Thyroid gland (tissue), 4 donors: Measurements from ENCODE around the gene COL9A3. TPM values are rescaled to one million over a fixed set of nuclear protein-coding genes. Genes with fewer than 3 reads are reported as not detected.

Experiments
- DNase-seq, 2 donors: peaks; one replicate each; pipeline ENCODE4 v3.0.0-alpha.2; 2019
- H3K27ac ChIP-seq, 3 donors: fragments of 200-600 bp; sonication (generic); 1 replicate in 2 of 3; 2 replicates in 1 of 3; pipeline ENCODE4 v1.5.1; 2016 to 2019; ENCODE audit warnings: mild to moderate bottlenecking in 1 of 3, moderate library complexity in 1 of 3
- H3K27me3 ChIP-seq: fragments of 200-600 bp; sonication (generic); one replicate; pipeline ENCODE4 v1.5.1; 2019
- H3K36me3 ChIP-seq, 2 donors: fragments of 200-600 bp; sonication (generic); one replicate each; pipeline ENCODE4 v1.5.1; 2016 to 2019
- H3K4me1 ChIP-seq, 2 donors: fragments of 200-600 bp; sonication (generic); one replicate each; pipeline ENCODE4 v1.5.1; 2017 to 2019
- H3K4me3 ChIP-seq, 3 donors: fragments of 200-600 bp; sonication (generic); replicated peaks in 1 of 3; 1 replicate in 2 of 3; 2 replicates in 1 of 3; pipeline ENCODE4 v1.5.1; 2016; ENCODE audit warnings: mild to moderate bottlenecking in 1 of 3
- H3K9me3 ChIP-seq: fragments of 200-600 bp; sonication (generic); one replicate; pipeline ENCODE4 v1.5.1; 2017
- POLR2A ChIP-seq, 2 donors: fragments of 450-650 bp; IDR thresholded peaks; one replicate each; pipeline ENCODE4 v1.6.1; 2017; ENCODE audit warnings: antibody characterized with exemption in 2 of 2, mild to moderate bottlenecking in 2 of 2, moderate library complexity in 1 of 2
- WGBS, 2 donors: methylation state at CpG; one replicate each; pipeline ENCODE4 v1.1.5; 2017; 5-methylcytosine and 5-hydroxymethylcytosine counted together
- intact Hi-C: fragments of 100-400 bp; cut with DNase I; formaldehyde crosslinking; loops from one replicate; pipeline ENCODE4 v1.15.1; 2023
- total RNA-seq, 4 donors: library from RNA; depleted of rRNA; stranded (reverse); fragments of >200 nt; gene quantifications; one replicate each; pipeline ENCODE4 v1.2.3, GENCODE V29; 2016
- TF ChIP-seq, protein P1 (sequence below), 6 experiments: fragments of 200-600 bp in 3 of 6; fragments of 450-650 bp in 3 of 6; sonication (generic) in 3 of 6; IDR thresholded peaks; one replicate each; pipeline ENCODE4 v1.5.1; 2016 to 2019; ENCODE audit warnings: antibody characterized with exemption in 6 of 6, mild to moderate bottlenecking in 2 of 6, inconsistent platforms in 1 of 6, moderate library complexity in 1 of 6

COL9A3 gene
- total RNA-seq, 4 donors from 2014 or later = 5.3 to 113 (median 62.8) TPM

DNA sequence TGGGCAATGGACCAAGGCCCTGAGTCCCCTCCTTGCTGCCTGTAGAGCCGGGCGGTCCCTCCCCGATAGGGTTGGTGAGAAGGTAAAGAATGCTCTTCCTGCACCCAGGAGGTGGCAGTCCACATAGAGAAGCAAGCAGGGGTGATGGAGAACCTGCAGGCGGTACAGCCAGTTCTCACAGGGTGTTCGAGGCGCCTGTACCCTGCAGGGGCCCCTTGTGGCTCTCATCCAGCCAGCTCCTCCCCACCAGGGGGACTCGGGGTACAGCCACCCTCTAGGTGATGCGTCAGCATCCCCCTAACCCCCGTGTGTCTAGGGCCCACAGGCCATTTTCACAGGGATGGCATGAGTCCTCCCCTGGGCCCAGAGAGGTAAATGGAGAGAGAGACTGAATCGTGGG, 5.1 kb upstream of the COL9A3 start:
- Histone ChIP-seq H3K36me3 (peaks cover 46 to 49% of the 10 kb centered on the region in 2 donors), H3K4me1 (peaks cover 12 to 31% of the 10 kb centered on the region in 2 donors), H3K27me3 (no peaks in the 10 kb centered on the region), H3K9me3 (no peaks in the 10 kb centered on the region), H3K27ac (no peak overlapping the region), H3K4me3 (no peak overlapping the region)
- WGBS, 2 donors = 86 to 91% methylated on average over 4 to 6 of the region's 10 CpGs
- TF ChIP-seq, protein P1, sequence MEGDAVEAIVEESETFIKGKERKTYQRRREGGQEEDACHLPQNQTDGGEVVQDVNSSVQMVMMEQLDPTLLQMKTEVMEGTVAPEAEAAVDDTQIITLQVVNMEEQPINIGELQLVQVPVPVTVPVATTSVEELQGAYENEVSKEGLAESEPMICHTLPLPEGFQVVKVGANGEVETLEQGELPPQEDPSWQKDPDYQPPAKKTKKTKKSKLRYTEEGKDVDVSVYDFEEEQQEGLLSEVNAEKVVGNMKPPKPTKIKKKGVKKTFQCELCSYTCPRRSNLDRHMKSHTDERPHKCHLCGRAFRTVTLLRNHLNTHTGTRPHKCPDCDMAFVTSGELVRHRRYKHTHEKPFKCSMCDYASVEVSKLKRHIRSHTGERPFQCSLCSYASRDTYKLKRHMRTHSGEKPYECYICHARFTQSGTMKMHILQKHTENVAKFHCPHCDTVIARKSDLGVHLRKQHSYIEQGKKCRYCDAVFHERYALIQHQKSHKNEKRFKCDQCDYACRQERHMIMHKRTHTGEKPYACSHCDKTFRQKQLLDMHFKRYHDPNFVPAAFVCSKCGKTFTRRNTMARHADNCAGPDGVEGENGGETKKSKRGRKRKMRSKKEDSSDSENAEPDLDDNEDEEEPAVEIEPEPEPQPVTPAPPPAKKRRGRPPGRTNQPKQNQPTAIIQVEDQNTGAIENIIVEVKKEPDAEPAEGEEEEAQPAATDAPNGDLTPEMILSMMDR (IDR thresholded peaks at IDR 0.05) = no peak
- TF ChIP-seq POLR2A (IDR thresholded peaks at IDR 0.05) = no peak
- intact Hi-C loops = no loop called here
- DNase-seq = no peak

DNA sequence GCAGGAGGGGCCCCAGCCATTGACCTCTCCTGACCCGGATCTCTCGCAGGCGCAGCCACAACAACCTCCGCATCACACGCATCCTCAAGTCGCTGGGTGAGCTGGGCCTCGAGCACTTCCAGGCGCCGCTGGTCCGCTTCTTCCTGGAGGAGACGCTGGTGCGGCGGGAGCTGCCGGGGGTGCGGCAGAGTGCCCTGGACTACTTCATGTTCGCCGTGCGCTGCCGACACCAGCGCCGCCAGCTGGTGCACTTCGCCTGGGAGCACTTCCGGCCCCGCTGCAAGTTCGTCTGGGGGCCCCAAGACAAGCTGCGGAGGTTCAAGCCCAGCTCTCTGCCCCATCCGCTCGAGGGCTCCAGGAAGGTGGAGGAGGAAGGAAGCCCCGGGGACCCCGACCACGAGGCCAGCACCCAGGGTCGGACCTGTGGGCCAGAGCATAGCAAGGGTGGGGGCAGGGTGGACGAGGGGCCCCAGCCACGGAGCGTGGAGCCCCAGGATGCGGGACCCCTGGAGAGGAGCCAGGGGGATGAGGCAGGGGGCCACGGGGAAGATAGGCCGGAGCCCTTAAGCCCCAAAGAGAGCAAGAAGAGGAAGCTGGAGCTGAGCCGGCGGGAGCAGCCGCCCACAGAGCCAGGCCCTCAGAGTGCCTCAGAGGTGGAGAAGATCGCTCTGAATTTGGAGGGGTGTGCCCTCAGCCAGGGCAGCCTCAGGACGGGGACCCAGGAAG, 4.5 kb upstream of the COL9A3 start:
- intact Hi-C loops = no loop called here
- H3K27me3 ChIP-seq = no peaks in the 10 kb centered on the region
- DNase-seq = no peak
- no peak for TF ChIP-seq POLR2A (IDR thresholded peaks at IDR 0.05)
- TF ChIP-seq, protein P1 (IDR thresholded peaks at IDR 0.05) = no peak
- no peak overlapping the region for H3K27ac ChIP-seq
- 90 to 92% methylated on average over 36 to 39 of the region's 43 CpGs for WGBS, 2 donors
- H3K9me3 ChIP-seq = no peaks in the 10 kb centered on the region
- H3K4me3 ChIP-seq = no peak overlapping the region
- peaks cover 12 to 31% of the 10 kb centered on the region in 2 donors for H3K4me1 ChIP-seq
- H3K36me3 ChIP-seq = peaks cover 46 to 47% of the 10 kb centered on the region in 2 donors

DNA sequence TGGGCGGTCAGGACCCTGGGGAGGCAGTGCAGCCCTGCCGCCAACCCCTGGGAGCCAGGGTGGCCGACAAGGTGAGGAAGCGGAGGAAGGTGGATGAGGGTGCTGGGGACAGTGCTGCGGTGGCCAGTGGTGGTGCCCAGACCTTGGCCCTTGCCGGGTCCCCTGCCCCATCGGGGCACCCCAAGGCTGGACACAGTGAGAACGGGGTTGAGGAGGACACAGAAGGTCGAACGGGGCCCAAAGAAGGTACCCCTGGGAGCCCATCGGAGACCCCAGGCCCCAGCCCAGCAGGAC, 4.0 kb upstream of the COL9A3 start:
- TF ChIP-seq, protein P1 (IDR thresholded peaks at IDR 0.05) = no peak
- TF ChIP-seq POLR2A (IDR thresholded peaks at IDR 0.05) = no peak
- Histone ChIP-seq H3K27ac (no peak overlapping the region), H3K36me3 (peaks cover 42% of the 10 kb centered on the region in 2 donors)

GRCh38 chr20:62813588-62813987, 3.3 kb upstream of the COL9A3 start:
- peaks cover 38 to 40% of the 10 kb centered on the region in 2 donors for H3K36me3 ChIP-seq
- no peaks in the 10 kb centered on the region for H3K9me3 ChIP-seq
- H3K4me1 ChIP-seq = peaks cover 18 to 36% of the 10 kb centered on the region in 2 donors
- H3K4me3 ChIP-seq = no peak overlapping the region
- no peak for TF ChIP-seq POLR2A (IDR thresholded peaks at IDR 0.05)
- TF ChIP-seq, protein P1 (IDR thresholded peaks at IDR 0.05) = no peak
- 90 to 100% methylated on average over 3 to 12 of the region's 13 CpGs for WGBS, 2 donors
- DNase-seq = no peak
- H3K27ac ChIP-seq = no peak overlapping the region
- intact Hi-C loops = no loop called here
- no peaks in the 10 kb centered on the region for H3K27me3 ChIP-seq

More for the DNA sequence above, 4.0 kb upstream of the COL9A3 start:
- intact Hi-C loops = no loop called here
- no peaks in the 10 kb centered on the region for H3K27me3 ChIP-seq
- H3K4me3 ChIP-seq = no peak overlapping the region
- 83 to 94% methylated on average over 4 to 10 of the region's 11 CpGs for whole genome bisulfite sequencing, 2 donors
- no peak for DNase-seq
- H3K4me1 ChIP-seq = peaks cover 12 to 34% of the 10 kb centered on the region in 2 donors
- H3K9me3 ChIP-seq = no peaks in the 10 kb centered on the region

DNA sequence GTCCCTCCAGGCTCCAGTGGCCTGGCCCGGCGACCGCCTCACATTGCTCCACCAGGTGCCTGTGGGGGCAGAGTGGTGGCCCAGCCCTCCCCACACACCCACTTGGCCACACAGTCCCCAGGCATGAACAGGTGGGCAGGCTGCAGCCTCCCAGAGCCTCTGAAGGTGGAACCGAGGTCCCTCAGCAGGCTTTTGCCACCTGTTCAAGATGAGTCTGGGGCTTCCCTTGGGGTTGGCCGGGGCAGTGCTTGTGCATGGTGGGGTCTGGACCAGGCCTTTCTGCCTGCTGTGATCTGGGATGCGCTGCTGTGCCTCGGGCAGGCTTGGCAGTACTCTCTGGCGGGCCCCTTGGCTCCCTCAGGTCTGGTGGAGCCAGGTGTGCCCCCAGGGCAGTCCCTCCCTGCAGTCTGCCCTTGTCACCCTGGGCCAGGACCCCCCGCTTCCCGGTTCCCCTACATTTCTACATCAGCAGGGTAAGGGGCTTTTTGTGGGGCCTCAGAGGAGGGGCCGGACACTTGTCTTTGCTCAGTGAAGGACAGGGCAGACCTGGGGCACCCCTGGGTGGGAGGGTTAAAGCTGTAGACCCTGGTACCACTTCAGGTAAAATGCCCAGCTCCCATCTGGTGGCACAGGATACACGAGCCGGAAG, 2.7 kb upstream of the COL9A3 start:
- Histone ChIP-seq H3K27ac (no peak overlapping the region), H3K4me1 (peaks cover 24 to 42% of the 10 kb centered on the region in 2 donors), H3K36me3 (peaks cover 34 to 35% of the 10 kb centered on the region in 2 donors), H3K9me3 (no peaks in the 10 kb centered on the region), H3K4me3 (no peak overlapping the region), H3K27me3 (no peaks in the 10 kb centered on the region)
- DNase-seq = no peak
- TF ChIP-seq, protein P1 (IDR thresholded peaks at IDR 0.05) = no peak
- no peak for TF ChIP-seq POLR2A (IDR thresholded peaks at IDR 0.05)
- WGBS, 2 donors = 60 to 86% methylated on average over 1 to 9 of the region's 13 CpGs
- intact Hi-C loops = no loop called here
